Cardiac fibroblast (primary cell): Measurements from ENCODE around the gene RBP5.

Experiments
- DNase-seq, 2 donors: peaks; one replicate each; pipeline versions ENCODE4 v3.0.0 to v3.0.0-alpha.2; 2010; ENCODE audit warnings: low read depth in 2 of 2
- H3K4me3 ChIP-seq, 2 donors: replicated peaks in 1 of 2; 1 replicate in 1 of 2; 2 replicates in 1 of 2; pipeline ENCODE4 v1.5.1; 2011; ENCODE audit warnings: low read depth in 2 of 2, low read length in 2 of 2, mild to moderate bottlenecking in 2 of 2, moderate library complexity in 1 of 2
- TF ChIP-seq, protein P1 (sequence below): IDR thresholded peaks from one replicate; pipeline ENCODE4 v1.5.1; 2011; ENCODE audit warnings: low read depth, mild to moderate bottlenecking, low read length, inconsistent platforms

Gene RBP5

DNA sequence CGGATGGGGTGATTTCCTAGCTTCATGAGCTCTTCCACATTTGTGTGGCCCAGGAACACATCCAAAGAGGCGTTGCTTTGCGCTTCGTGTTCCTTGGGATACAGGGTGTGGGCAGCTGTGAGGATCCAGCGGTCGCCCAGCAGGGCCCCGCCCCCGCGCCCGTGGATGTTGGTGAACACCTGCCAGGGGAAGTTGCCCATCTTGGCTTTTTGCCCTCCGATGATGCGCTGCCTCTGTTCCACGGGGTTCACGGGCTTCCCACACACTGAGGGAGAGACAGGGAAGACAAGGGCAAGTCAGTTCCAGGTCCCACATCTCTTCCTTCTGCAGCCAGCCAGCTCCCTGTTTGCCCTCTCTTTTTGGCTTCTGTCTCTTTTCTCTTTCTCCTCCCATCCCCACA lies 47.7 kb downstream of the RBP5 start:
- no peak for DNase-seq
- H3K4me3 ChIP-seq: no peak overlapping the region
- TF ChIP-seq, protein P1, sequence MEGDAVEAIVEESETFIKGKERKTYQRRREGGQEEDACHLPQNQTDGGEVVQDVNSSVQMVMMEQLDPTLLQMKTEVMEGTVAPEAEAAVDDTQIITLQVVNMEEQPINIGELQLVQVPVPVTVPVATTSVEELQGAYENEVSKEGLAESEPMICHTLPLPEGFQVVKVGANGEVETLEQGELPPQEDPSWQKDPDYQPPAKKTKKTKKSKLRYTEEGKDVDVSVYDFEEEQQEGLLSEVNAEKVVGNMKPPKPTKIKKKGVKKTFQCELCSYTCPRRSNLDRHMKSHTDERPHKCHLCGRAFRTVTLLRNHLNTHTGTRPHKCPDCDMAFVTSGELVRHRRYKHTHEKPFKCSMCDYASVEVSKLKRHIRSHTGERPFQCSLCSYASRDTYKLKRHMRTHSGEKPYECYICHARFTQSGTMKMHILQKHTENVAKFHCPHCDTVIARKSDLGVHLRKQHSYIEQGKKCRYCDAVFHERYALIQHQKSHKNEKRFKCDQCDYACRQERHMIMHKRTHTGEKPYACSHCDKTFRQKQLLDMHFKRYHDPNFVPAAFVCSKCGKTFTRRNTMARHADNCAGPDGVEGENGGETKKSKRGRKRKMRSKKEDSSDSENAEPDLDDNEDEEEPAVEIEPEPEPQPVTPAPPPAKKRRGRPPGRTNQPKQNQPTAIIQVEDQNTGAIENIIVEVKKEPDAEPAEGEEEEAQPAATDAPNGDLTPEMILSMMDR: no peak

DNA sequence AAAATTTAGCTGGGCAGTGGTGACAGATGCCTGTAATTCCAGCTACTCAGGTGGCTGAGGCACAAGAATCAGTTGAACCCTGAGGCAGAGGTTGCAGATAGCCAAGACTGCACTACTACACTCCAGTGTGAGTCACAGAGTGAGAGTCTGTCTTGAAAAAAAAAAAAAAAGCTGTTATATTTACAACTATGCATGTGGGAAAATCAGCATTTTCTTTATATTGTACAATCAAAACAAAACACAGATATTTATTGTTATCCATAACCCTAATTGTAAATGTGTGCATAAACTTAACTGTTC lies 48.9 kb downstream of the RBP5 start:
- TF ChIP-seq, protein P1: no peak
- no peak overlapping the region for H3K4me3 ChIP-seq
- DNase-seq: peak; percentile 50 to 78

DNA sequence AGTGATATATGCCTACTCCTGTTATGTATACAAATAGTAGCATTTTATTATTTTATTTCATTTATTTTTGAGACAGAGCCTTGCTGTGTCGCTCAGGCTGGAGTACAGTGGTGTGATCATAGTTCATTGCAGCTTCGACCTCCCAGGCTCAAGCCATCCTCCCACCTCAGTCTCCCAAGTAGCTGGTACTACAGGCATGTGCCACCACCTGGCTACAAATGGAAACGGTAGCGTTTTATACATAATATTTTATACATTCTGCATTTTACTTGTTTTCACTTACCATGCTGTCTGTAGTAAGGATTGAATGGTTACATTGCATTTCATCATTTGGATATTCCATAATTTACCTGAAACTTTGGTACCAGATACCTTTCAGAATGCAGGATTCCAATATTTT lies 50.5 kb downstream of the RBP5 start:
- TF ChIP-seq, protein P1: no peak
- no peak overlapping the region for H3K4me3 ChIP-seq
- DNase-seq: no peak

DNA sequence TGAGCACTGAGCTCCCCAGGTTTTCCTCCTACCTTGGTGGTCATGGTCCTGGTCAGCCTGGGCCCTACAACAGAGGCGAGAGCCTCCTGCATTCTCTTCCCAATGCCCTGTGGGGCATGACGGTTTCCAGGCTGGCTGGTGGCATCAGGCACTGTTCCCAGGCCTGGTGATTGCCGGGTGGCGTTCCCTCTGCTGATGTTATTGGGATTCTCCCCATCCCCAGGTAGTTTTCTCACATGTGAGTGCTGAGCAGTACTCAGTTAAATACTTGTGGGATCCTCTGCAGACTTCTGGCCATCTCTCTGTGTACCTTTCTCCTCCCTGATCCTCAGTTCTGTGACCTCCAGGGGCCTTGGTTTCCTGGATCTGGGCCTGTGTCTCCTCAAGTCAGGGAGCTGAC lies 52.2 kb downstream of the RBP5 start:
- TF ChIP-seq, protein P1: no peak
- H3K4me3 ChIP-seq: no peak overlapping the region
- no peak for DNase-seq

DNA sequence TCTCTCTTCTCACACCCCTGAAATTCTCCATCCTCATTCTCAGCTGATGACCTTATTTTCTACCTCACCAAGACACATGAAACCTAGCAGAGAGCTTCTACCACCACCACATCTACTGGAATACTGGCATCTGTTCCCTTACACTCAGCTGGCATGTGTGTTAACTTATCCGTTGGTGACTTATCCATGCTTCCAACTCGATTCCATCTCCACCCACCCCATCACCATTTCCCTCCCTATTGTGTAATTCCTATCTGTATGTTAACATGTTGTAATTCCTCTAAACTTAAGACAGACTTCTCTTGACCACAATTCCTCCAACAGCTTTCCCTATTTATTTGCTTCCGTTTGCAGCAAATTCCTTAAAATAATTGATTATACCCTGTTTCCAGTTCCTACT lies 52.8 kb downstream of the RBP5 start:
- peak; percentile 57 to 73 for DNase-seq
- H3K4me3 ChIP-seq: no peak overlapping the region
- TF ChIP-seq, protein P1: no peak

DNA sequence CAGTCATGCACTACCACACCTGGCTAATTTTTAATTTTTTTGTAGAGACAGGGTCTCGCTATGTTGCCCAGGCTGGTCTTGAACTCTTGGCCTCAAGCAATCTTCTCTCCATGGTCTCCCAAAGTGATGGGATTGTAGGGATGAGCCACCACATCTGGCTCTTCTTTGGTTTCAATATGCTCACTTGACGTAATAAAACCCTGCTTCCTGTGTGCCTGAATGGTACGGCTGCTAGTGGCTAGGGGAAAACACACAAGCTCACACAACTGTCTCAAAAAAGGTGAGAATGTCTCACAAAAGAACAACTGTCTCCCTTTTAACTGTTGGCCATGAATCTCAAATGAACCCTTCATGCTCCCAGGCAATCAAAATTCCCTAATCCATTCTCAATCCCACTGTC lies 53.2 kb downstream of the RBP5 start:
- H3K4me3 ChIP-seq: no peak overlapping the region
- TF ChIP-seq, protein P1: no peak
- DNase-seq: no peak

DNA sequence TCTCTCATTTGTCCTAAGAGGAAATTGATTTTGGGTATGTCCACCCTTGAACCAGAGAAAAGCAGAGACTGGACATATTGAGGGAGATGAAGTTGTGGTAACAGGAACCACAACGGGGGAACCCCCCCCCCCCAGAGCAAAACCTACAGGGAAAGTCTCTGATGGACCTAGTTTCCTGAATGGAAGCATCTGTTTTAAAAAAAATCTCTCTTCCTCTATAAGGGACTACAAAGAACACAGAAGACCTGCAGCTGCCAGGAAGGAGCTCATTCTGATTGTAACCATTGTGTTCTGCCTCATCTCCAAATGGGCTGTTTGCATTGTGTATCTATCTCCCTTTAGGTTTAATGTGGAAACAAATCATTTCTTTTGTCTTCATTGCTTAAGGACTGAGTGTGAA lies 54.7 kb downstream of the RBP5 start:
- H3K4me3 ChIP-seq: no peak overlapping the region
- DNase-seq: no peak
- TF ChIP-seq, protein P1: no peak
